Panc1 (cell line): Measurements from ENCODE around the gene PDHA1. TPM values are rescaled to one million over a fixed set of nuclear protein-coding genes. Genes with fewer than 3 reads are reported as not detected.

Experiments used
- ATAC-seq: fragments of 200-7000 bp; cut with Tn5 transposase; 2 replicates; pipeline ENCODE4 v1.9.1; 2020; ENCODE audit warnings: mild to moderate bottlenecking, moderate library complexity
- BruUV-seq: library from RNA; stranded (reverse); fragments of 400-500 nt; replicated peaks from 2 replicates; lab custom pipeline; 2021; lab: Mats Ljungman, UMichigan
- CTCF ChIA-PET: fragments of 300-600 bp; sonication (Branson Sonifier 250); formaldehyde crosslinking; loops from one replicate; lab custom pipeline; 2022; ENCODE audit warnings: antibody characterized with exemption; lab: Charles Lee
- POLR2A ChIA-PET: fragments of 300-600 bp; sonication (Branson Sonifier 250); formaldehyde crosslinking; loops from one replicate; lab custom pipeline; 2022; ENCODE audit warnings: antibody characterized with exemption; lab: Charles Lee
- DNase-seq: peaks from one replicate; pipeline ENCODE4 v3.0.0-alpha.2; 2010; ENCODE audit warnings: low read depth, low spot score
- H3K27ac ChIP-seq: 2 replicates; pipeline ENCODE4 v1.5.1; 2011; ENCODE audit warnings: mild to moderate bottlenecking, low read length, inconsistent platforms
- H3K27me3 ChIP-seq: fragments of 200-500 bp; sonication (Bioruptor generic); 2 replicates; pipeline ENCODE4 v1.6.0; 2014; ENCODE audit warnings: low read length, inconsistent platforms; ENCODE audit not compliant: control insufficient read depth, insufficient read depth
- H3K36me3 ChIP-seq: fragments of 200-500 bp; sonication (Bioruptor generic); 2 replicates; pipeline ENCODE4 v1.5.1; 2014; ENCODE audit warnings: inconsistent platforms, mild to moderate bottlenecking, low read length, moderate library complexity; ENCODE audit not compliant: control insufficient read depth, insufficient read depth
- H3K4me1 ChIP-seq: 2 replicates; pipeline ENCODE4 v1.5.1; 2011; ENCODE audit warnings: inconsistent platforms, mild to moderate bottlenecking, low read length, moderate library complexity; ENCODE audit not compliant: control insufficient read depth, insufficient read depth
- H3K4me3 ChIP-seq, 2 experiments: 2 replicates each; pipeline ENCODE4 v1.5.1; 2011 to 2012; ENCODE audit warnings: low read depth in 2 of 2, low read length in 2 of 2, mild to moderate bottlenecking in 2 of 2, inconsistent platforms in 1 of 2, moderate library complexity in 1 of 2
- H3K9me3 ChIP-seq: fragments of 200-500 bp; sonication (Bioruptor generic); 2 replicates; pipeline ENCODE4 v1.5.1; 2014; ENCODE audit warnings: low read depth, mild to moderate bottlenecking, inconsistent platforms, low read length, moderate library complexity; ENCODE audit not compliant: control insufficient read depth, insufficient read depth
- POLR2AphosphoS5 ChIP-seq: IDR thresholded peaks from 2 replicates; pipeline ENCODE4 v1.6.1; 2012; ENCODE audit warnings: mild to moderate bottlenecking, low read depth, low read length, moderate library complexity
- REST ChIP-seq, 2 experiments: IDR thresholded peaks; 2 replicates each; pipeline ENCODE4 v1.6.1; 2011 to 2012; ENCODE audit warnings: low read depth in 2 of 2, control low read depth in 1 of 2, low read length in 1 of 2, mild to moderate bottlenecking in 1 of 2, moderate library complexity in 1 of 2; ENCODE audit not compliant: insufficient read depth in 1 of 2
- SIN3A ChIP-seq: IDR thresholded peaks from 2 replicates; pipeline ENCODE4 v1.6.1; 2012; ENCODE audit warnings: low read depth, mild to moderate bottlenecking, low read length, moderate library complexity, borderline replicate concordance; ENCODE audit not compliant: insufficient read depth
- TCF7L2 ChIP-seq: IDR thresholded peaks from 2 replicates; pipeline ENCODE4 v1.6.1; 2011; ENCODE audit warnings: mild to moderate bottlenecking, low read depth, low read length, inconsistent platforms
- in situ Hi-C: cut with HindIII; loops from 2 replicates; pipeline ENCODE4 v1.10.0; 2016; ENCODE audit warnings: low sequenced_read_pairs, low pct_unique_long_range_greater_than_20kb
- intact Hi-C: fragments of 100-400 bp; cut with micrococcal nuclease; formaldehyde crosslinking; loops from one replicate; pipeline ENCODE4 v1.10.0; 2022; ENCODE audit not compliant: unreplicated experiment
- total RNA-seq: library from RNA; stranded (reverse); gene quantifications from one replicate; pipeline ENCODE4 v1.2.1, GENCODE V29; 2021; ENCODE audit not compliant: unreplicated experiment
- TF ChIP-seq, protein P1 (sequence below): fragments of 450-650 bp; IDR thresholded peaks from 2 replicates; pipeline ENCODE4 v1.5.1; 2017; ENCODE audit warnings: mild to moderate bottlenecking

Gene PDHA1
- total RNA-seq, 1 experiment from 2014 or later, result 149 TPM

GRCh38 chrX:19342331-19342906, 1.3 kb upstream of the PDHA1 start:
- no peak for TF ChIP-seq TCF7L2
- TF ChIP-seq SIN3A, result no peak
- TF ChIP-seq, protein P1, sequence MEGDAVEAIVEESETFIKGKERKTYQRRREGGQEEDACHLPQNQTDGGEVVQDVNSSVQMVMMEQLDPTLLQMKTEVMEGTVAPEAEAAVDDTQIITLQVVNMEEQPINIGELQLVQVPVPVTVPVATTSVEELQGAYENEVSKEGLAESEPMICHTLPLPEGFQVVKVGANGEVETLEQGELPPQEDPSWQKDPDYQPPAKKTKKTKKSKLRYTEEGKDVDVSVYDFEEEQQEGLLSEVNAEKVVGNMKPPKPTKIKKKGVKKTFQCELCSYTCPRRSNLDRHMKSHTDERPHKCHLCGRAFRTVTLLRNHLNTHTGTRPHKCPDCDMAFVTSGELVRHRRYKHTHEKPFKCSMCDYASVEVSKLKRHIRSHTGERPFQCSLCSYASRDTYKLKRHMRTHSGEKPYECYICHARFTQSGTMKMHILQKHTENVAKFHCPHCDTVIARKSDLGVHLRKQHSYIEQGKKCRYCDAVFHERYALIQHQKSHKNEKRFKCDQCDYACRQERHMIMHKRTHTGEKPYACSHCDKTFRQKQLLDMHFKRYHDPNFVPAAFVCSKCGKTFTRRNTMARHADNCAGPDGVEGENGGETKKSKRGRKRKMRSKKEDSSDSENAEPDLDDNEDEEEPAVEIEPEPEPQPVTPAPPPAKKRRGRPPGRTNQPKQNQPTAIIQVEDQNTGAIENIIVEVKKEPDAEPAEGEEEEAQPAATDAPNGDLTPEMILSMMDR, result no peak
- Histone ChIP-seq H3K9me3 (no peaks in the 10 kb centered on the region), H3K4me3 (no peak overlapping the region), H3K36me3 (no peaks in the 10 kb centered on the region), H3K27ac (no peak overlapping the region), H3K27me3 (no peaks in the 10 kb centered on the region), H3K4me1 (no peaks in the 10 kb centered on the region)
- BruUV-seq, result no TSS peak
- DNase-seq, result no peak
- in situ Hi-C loops (no loop called here), intact Hi-C loops (no loop called here)
- CTCF ChIA-PET, result no interaction called here
- no peak for ATAC-seq
- POLR2A ChIA-PET, result no interaction called here

- peak overlapping the region; percentile 61 to 64 for H3K4me3 ChIP-seq
- ATAC-seq (peak; percentile 4; the same call in 1 of the 2 replicates), DNase-seq (no peak)
- no TSS peak for BruUV-seq
- no peaks in the 10 kb centered on the region for H3K9me3 ChIP-seq
- ChIA-PET POLR2A (no interaction called here), CTCF (no interaction called here)
- H3K27me3 ChIP-seq, result no peaks in the 10 kb centered on the region
- no peaks in the 10 kb centered on the region for H3K4me1 ChIP-seq
- H3K36me3 ChIP-seq, result no peaks in the 10 kb centered on the region
- in situ Hi-C loops, result no loop called here
- no peak for TF ChIP-seq POLR2AphosphoS5
- H3K27ac ChIP-seq, result peak overlapping the region; percentile 63
- intact Hi-C loops, result no loop called here
Measured at GRCh38 chrX:19343085-19343534, 617 bp upstream of the PDHA1 start.

- TSS peak; percentile 58 for BruUV-seq
- CTCF ChIA-PET, result no interaction called here
- peak overlapping the region; percentile 64 to 71 for H3K4me3 ChIP-seq
- TF ChIP-seq, protein P1, result no peak
- TF ChIP-seq REST (IDR thresholded peaks at IDR 0.05; ENCODE audit: insufficient read depth in 1 of 2, low read depth in 2 of 2, low read length in 1 of 2) (no peak), POLR2AphosphoS5 (no peak), SIN3A (no peak), TCF7L2 (no peak)
- DNase-seq, result no peak
- intact Hi-C loops, result no loop called here
- POLR2A ChIA-PET, result no interaction called here
- in situ Hi-C loops, result no loop called here
- no peaks in the 10 kb centered on the region for H3K27me3 ChIP-seq
- H3K4me1 ChIP-seq, result no peaks in the 10 kb centered on the region
- no peaks in the 10 kb centered on the region; the same call in 1 of the 2 replicates for H3K36me3 ChIP-seq
- H3K27ac ChIP-seq, result peak overlapping the region; percentile 54; the same call in 1 of the 2 replicates
- no peak for ATAC-seq
- no peaks in the 10 kb centered on the region for H3K9me3 ChIP-seq
Measured at GRCh38 chrX:19344661-19345060, 934 bp downstream of the PDHA1 start.
